ENCODE measurements around the gene CCL2.

The CCL2 gene

DNA sequence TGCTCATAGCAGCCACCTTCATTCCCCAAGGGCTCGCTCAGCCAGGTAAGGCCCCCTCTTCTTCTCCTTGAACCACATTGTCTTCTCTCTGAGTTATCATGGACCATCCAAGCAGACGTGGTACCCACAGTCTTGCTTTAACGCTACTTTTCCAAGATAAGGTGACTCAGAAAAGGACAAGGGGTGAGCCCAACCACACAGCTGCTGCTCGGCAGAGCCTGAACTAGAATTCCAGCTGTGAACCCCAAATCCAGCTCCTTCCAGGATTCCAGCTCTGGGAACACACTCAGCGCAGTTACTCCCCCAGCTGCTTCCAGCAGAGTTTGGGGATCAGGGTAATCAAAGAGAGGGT lies 272 bp downstream of the CCL2 start:
- no peaks in the 10 kb centered on the region for H3K9me3 ChIP-seq (ENCODE audit: insufficient read depth, low read length)
- H3K4me3 ChIP-seq (ENCODE audit: insufficient read depth, low read length, poor library complexity, severe bottlenecking): no peak overlapping the region
- no peak overlapping the region for H2AFZ ChIP-seq (ENCODE audit: low read depth, low read length, severe bottlenecking)
- H3K9ac ChIP-seq (ENCODE audit: low read length): no peak overlapping the region
- no peaks in the 10 kb centered on the region for H3F3A ChIP-seq (ENCODE audit: insufficient read depth)
- H3K27me3 ChIP-seq (ENCODE audit: low read length): no peaks in the 10 kb centered on the region
- TF ChIP-seq EZH2phosphoT487 (conservative IDR thresholded peaks at IDR 0.05; ENCODE audit: low read length): no peak
- no peak for TF ChIP-seq CTCF (IDR thresholded peaks at IDR 0.05; ENCODE audit: insufficient read depth, low read length, poor library complexity, severe bottlenecking)
- H3K27ac ChIP-seq (ENCODE audit: low read depth, low read length): no peak overlapping the region
- no peaks in the 10 kb centered on the region for H3K36me3 ChIP-seq (ENCODE audit: low read length)
- no peak overlapping the region for H3K4me2 ChIP-seq (ENCODE audit: low read depth, low read length, poor library complexity, severe bottlenecking)
- no peaks in the 10 kb centered on the region for H3K79me2 ChIP-seq (ENCODE audit: insufficient read depth, low read length)
- no peaks in the 10 kb centered on the region for H3K9me2 ChIP-seq (replicated peaks; ENCODE audit: insufficient read depth, low read length)
- H4K20me1 ChIP-seq (ENCODE audit: low read depth, low read length): no peaks in the 10 kb centered on the region

DNA sequence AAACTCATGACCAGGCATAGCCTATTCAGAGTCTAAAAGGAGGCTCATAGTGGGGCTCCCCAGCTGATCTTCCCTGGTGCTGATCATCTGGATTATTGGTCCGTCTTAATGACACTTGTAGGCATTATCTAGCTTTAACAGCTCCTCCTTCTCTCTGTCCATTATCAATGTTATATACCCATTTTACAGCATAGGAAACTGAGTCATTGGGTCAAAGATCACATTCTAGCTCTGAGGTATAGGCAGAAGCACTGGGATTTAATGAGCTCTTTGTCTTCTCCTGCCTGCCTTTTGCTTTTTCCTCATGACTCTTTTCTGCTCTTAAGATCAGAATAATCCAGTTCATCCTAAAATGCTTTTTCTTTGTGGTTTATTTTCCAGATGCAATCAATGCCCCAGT lies 756 bp downstream of the CCL2 start:
- Histone ChIP-seq H3K27ac (ENCODE audit: low read depth, low read length) (no peak overlapping the region), H3K4me3 (ENCODE audit: insufficient read depth, low read length, poor library complexity, severe bottlenecking) (no peak overlapping the region), H3K4me2 (ENCODE audit: low read depth, low read length, poor library complexity, severe bottlenecking) (no peak overlapping the region)

DNA sequence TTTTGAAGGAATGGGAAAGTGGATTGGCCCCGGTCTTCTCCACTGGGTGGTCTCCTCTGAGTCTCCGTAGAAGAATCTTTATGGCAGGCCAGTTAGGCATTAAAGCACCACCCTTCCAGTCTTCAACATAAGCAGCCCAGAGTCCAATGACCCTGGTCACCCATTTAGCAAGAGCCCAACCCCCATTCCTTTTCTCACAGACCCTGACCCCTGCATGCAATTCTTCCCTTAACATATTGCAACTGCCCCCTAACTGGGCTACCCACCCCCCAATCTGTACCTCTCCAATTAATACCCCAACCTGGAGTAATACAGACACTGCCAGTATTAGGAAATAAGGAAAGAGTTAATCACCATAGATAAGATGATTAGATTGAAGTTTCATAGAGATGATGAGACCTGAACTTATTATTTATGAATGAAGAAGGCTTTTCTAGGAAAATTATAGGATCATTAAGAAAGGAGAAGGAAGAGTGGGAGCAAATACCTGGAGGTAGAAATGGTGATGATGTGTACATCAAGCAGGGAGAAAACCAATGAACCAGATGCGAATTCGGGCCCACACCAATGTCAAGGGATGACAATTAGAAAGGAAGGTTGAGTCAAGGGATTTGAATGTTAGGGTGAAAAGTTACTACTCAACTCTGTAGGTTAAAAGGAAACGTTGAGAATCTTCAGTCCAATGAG lies 2.4 kb downstream of the CCL2 start:
- TF ChIP-seq EZH2phosphoT487 (conservative IDR thresholded peaks at IDR 0.05; ENCODE audit: low read length): no peak
- TF ChIP-seq CTCF (IDR thresholded peaks at IDR 0.05; ENCODE audit: insufficient read depth, low read length, poor library complexity, severe bottlenecking): no peak
- Histone ChIP-seq H3K9me3 (ENCODE audit: insufficient read depth, low read length) (no peaks in the 10 kb centered on the region), H4K20me1 (ENCODE audit: low read depth, low read length) (no peaks in the 10 kb centered on the region), H3F3A (ENCODE audit: insufficient read depth) (no peaks in the 10 kb centered on the region), H3K4me3 (ENCODE audit: insufficient read depth, low read length, poor library complexity, severe bottlenecking) (no peak overlapping the region), H3K4me2 (ENCODE audit: low read depth, low read length, poor library complexity, severe bottlenecking) (no peak overlapping the region), H3K27me3 (ENCODE audit: low read length) (no peaks in the 10 kb centered on the region), H3K9me2 (replicated peaks; ENCODE audit: insufficient read depth, low read length) (no peaks in the 10 kb centered on the region), H3K79me2 (ENCODE audit: insufficient read depth, low read length) (no peaks in the 10 kb centered on the region), H3K36me3 (ENCODE audit: low read length) (no peaks in the 10 kb centered on the region), H3K27ac (ENCODE audit: low read depth, low read length) (no peak overlapping the region), H2AFZ (ENCODE audit: low read depth, low read length, severe bottlenecking) (no peak overlapping the region), H3K9ac (ENCODE audit: low read length) (no peak overlapping the region)

More for the DNA sequence above, 756 bp downstream of the CCL2 start:
- no peaks in the 10 kb centered on the region for H3K36me3 ChIP-seq (ENCODE audit: low read length)
- no peaks in the 10 kb centered on the region for H3K27me3 ChIP-seq (ENCODE audit: low read length)
- H3K79me2 ChIP-seq (ENCODE audit: insufficient read depth, low read length): no peaks in the 10 kb centered on the region
- H3F3A ChIP-seq (ENCODE audit: insufficient read depth): no peaks in the 10 kb centered on the region
- no peaks in the 10 kb centered on the region for H3K9me3 ChIP-seq (ENCODE audit: insufficient read depth, low read length)
- H4K20me1 ChIP-seq (ENCODE audit: low read depth, low read length): no peaks in the 10 kb centered on the region
- H2AFZ ChIP-seq (ENCODE audit: low read depth, low read length, severe bottlenecking): no peak overlapping the region
- no peak overlapping the region for H3K9ac ChIP-seq (ENCODE audit: low read length)
- TF ChIP-seq EZH2phosphoT487 (conservative IDR thresholded peaks at IDR 0.05; ENCODE audit: low read length) (no peak), CTCF (IDR thresholded peaks at IDR 0.05; ENCODE audit: insufficient read depth, low read length, poor library complexity, severe bottlenecking) (no peak)
- no peaks in the 10 kb centered on the region for H3K9me2 ChIP-seq (replicated peaks; ENCODE audit: insufficient read depth, low read length)

Data from SU-DHL-6 (cell line).